ENCODE results near the gene LMAN2L. TPM values are rescaled to one million over a fixed set of nuclear protein-coding genes. Genes with fewer than 3 reads are reported as not detected.

Gene LMAN2L
- total RNA-seq, 1 experiment from 2014 or later: 24.0 TPM

GRCh38 chr2:96729748-96730147 lies 10.1 kb downstream of the LMAN2L start:
- no peaks in the 10 kb centered on the region for H3K4me1 ChIP-seq (ENCODE audit: insufficient read depth, low read length, poor library complexity, severe bottlenecking)
- TF ChIP-seq EZH2 (IDR thresholded peaks at IDR 0.05; ENCODE audit: borderline replicate concordance, low read depth, low read length, poor library complexity, severe bottlenecking) (no peak), CTCF (conservative IDR thresholded peaks at IDR 0.05; ENCODE audit: low read depth, low read length) (no peak)
- peaks cover 52% of the 10 kb centered on the region for H3K36me3 ChIP-seq (ENCODE audit: insufficient read depth, low read length, poor library complexity, severe bottlenecking)
- no peak for DNase-seq (ENCODE audit: low spot score)
- BruUV-seq (replicated peaks): no TSS peak
- no peaks in the 10 kb centered on the region for H3K27me3 ChIP-seq (replicated peaks; ENCODE audit: insufficient read depth, low read depth, low read length, poor library complexity)
- no peak overlapping the region for H3K4me3 ChIP-seq (ENCODE audit: low read depth, low read length, poor library complexity, severe bottlenecking)
- intact Hi-C loops (cut with micrococcal nuclease; ENCODE audit: unreplicated experiment): no loop called here
- no peaks in the 10 kb centered on the region for H3K9me3 ChIP-seq (ENCODE audit: low read depth, low read length, poor library complexity, severe bottlenecking)
- no peak overlapping the region for H3K27ac ChIP-seq (ENCODE audit: low read depth, low read length, poor library complexity, severe bottlenecking)
- CTCF ChIA-PET: interaction anchor here (0.6 kb wide), 1 partner anchor 33 kb away, joined by 3 read pairs; no protein-coding TSS in a partner anchor
- POLR2A ChIA-PET (ENCODE audit: low non-redundant PET): no interaction called here

DNA sequence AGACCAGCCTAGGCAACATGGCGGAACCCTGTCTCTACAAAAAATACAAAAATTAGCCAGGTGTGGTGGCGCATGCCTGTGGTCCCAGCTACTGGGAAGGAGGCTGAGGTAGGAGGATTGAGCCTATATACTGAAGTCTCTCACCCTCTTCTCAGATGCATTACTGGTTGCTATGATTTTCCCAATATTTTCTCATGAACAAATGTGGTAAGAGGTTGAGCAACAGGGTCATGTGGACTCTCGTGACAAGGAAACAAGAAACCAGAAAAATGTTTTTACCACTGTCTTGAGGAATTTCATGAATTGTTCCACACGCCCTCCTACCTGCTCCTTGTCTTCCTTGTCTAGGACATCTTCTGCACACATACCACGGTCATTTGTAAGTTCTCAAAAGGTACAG lies 12.4 kb downstream of the LMAN2L start:
- ChIA-PET POLR2A (ENCODE audit: low non-redundant PET) (interaction anchor here (0.6 kb wide), 1 partner anchor 51 kb away, joined by 10 read pairs; no protein-coding TSS in a partner anchor), CTCF (no interaction called here)
- intact Hi-C loops (cut with micrococcal nuclease; ENCODE audit: unreplicated experiment): no loop called here
- peaks cover 31% of the 10 kb centered on the region for H3K36me3 ChIP-seq (ENCODE audit: insufficient read depth, low read length, poor library complexity, severe bottlenecking)
- no TSS peak for BruUV-seq (replicated peaks)
- no peak overlapping the region for H3K4me3 ChIP-seq (ENCODE audit: low read depth, low read length, poor library complexity, severe bottlenecking)
- DNase-seq (ENCODE audit: low spot score): no peak
- H3K27ac ChIP-seq (ENCODE audit: low read depth, low read length, poor library complexity, severe bottlenecking): no peak overlapping the region
- no peaks in the 10 kb centered on the region for H3K4me1 ChIP-seq (ENCODE audit: insufficient read depth, low read length, poor library complexity, severe bottlenecking)
- no peaks in the 10 kb centered on the region for H3K27me3 ChIP-seq (replicated peaks; ENCODE audit: insufficient read depth, low read depth, low read length, poor library complexity)
- no peaks in the 10 kb centered on the region for H3K9me3 ChIP-seq (ENCODE audit: low read depth, low read length, poor library complexity, severe bottlenecking)
- no peak for TF ChIP-seq CTCF (conservative IDR thresholded peaks at IDR 0.05; ENCODE audit: low read depth, low read length)
- no peak for TF ChIP-seq EZH2 (IDR thresholded peaks at IDR 0.05; ENCODE audit: borderline replicate concordance, low read depth, low read length, poor library complexity, severe bottlenecking)

DNA sequence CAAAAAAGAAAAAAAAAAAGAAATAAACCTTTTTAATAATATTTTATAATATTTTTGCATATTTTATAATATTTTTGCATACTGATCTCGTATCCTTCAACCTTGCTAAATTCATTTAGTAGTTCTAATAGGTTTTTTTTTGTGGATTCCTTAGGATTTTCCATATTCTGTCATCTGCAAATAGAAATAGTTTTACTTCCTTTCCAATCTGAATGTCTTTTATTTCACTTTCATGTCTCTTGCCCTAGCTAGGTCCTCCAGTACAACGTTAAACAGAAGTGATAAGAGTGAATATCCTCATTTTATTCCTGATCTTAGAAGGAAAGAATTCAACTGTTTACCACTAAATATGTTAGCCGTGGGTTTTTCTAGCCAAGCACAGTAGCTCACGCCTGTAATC lies 13.7 kb downstream of the LMAN2L start:
- ChIA-PET CTCF (no interaction called here), POLR2A (ENCODE audit: low non-redundant PET) (no interaction called here)
- no peak for TF ChIP-seq EZH2 (IDR thresholded peaks at IDR 0.05; ENCODE audit: borderline replicate concordance, low read depth, low read length, poor library complexity, severe bottlenecking)
- TF ChIP-seq CTCF (conservative IDR thresholded peaks at IDR 0.05; ENCODE audit: low read depth, low read length): no peak
- peaks cover 25% of the 10 kb centered on the region for H3K36me3 ChIP-seq (ENCODE audit: insufficient read depth, low read length, poor library complexity, severe bottlenecking)
- intact Hi-C loops (cut with micrococcal nuclease; ENCODE audit: unreplicated experiment): no loop called here
- no peak overlapping the region for H3K4me3 ChIP-seq (ENCODE audit: low read depth, low read length, poor library complexity, severe bottlenecking)
- H3K4me1 ChIP-seq (ENCODE audit: insufficient read depth, low read length, poor library complexity, severe bottlenecking): no peaks in the 10 kb centered on the region
- H3K9me3 ChIP-seq (ENCODE audit: low read depth, low read length, poor library complexity, severe bottlenecking): no peaks in the 10 kb centered on the region
- DNase-seq (ENCODE audit: low spot score): no peak
- no TSS peak for BruUV-seq (replicated peaks)
- H3K27me3 ChIP-seq (replicated peaks; ENCODE audit: insufficient read depth, low read depth, low read length, poor library complexity): no peaks in the 10 kb centered on the region
- H3K27ac ChIP-seq (ENCODE audit: low read depth, low read length, poor library complexity, severe bottlenecking): no peak overlapping the region

All from A673 (cell line).